Subcutaneous abdominal adipose tissue (tissue), 5 donors: ENCODE data around the gene GHRH.

ENCODE experiments used
- H3K27ac ChIP-seq: one replicate; pipeline ENCODE4 v1.7.0; 2013; ENCODE audit warnings: low read depth, mild to moderate bottlenecking, inconsistent platforms, low read length, moderate library complexity
- H3K27me3 ChIP-seq, 5 donors: one replicate each; pipeline ENCODE4 v1.7.0; 2013; ENCODE audit warnings: low read length in 5 of 5, inconsistent platforms in 1 of 5; ENCODE audit not compliant: control insufficient read depth in 5 of 5, insufficient read depth in 4 of 5
- H3K36me3 ChIP-seq, 5 donors: one replicate each; pipeline ENCODE4 v1.7.0; 2013; ENCODE audit warnings: low read length in 5 of 5; ENCODE audit not compliant: control insufficient read depth in 5 of 5, insufficient read depth in 5 of 5
- H3K4me1 ChIP-seq, 5 donors: one replicate each; pipeline ENCODE4 v1.7.0; 2013; ENCODE audit warnings: low read length in 5 of 5, mild to moderate bottlenecking in 3 of 5, moderate library complexity in 1 of 5; ENCODE audit not compliant: control insufficient read depth in 5 of 5, insufficient read depth in 5 of 5
- H3K4me3 ChIP-seq, 5 donors: one replicate each; pipeline ENCODE4 v1.7.0; 2013; ENCODE audit warnings: low read length in 5 of 5, low read depth in 1 of 5
- H3K9ac ChIP-seq, 5 donors: one replicate each; pipeline ENCODE4 v1.7.0; 2013; ENCODE audit warnings: low read length in 5 of 5, mild to moderate bottlenecking in 4 of 5, moderate library complexity in 3 of 5
- H3K9me3 ChIP-seq, 5 donors: one replicate each; pipeline ENCODE4 v1.7.0; 2013; ENCODE audit warnings: low read length in 5 of 5; ENCODE audit not compliant: control insufficient read depth in 5 of 5
- donor health status: healthy.
- donor health status: healthy.
- donor health status: healthy.
- donor health status: healthy.
- donor health status: healthy.

GHRH gene

DNA sequence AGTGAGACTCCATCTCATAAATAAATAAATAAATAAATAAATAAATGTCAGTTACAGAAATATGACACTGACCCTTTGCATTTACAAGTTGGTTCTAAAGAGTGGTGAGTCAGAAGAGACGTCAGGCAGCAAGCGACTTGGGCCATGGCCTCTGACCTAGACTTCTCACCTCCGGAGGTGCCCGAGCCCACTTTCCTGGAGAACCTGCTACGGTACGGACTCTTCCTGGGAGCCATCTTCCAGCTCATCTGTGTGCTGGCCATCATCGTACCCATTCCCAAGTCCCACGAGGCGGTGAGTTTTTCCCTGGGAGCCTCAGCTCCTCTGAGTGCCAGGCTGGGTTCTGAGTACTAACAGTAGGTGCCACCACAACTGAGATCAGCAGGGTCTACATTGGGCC lies 39.5 kb upstream of the GHRH start:
- no peak overlapping the region for H3K9ac ChIP-seq
- H3K4me3 ChIP-seq = no peak overlapping the region
- H3K27ac ChIP-seq = no peak overlapping the region
- no peaks in the 10 kb centered on the region for H3K27me3 ChIP-seq
- H3K36me3 ChIP-seq = peaks cover 5 to 36% (median 28%) of the 10 kb centered on the region in 5 donors
- no peaks in the 10 kb centered on the region for H3K9me3 ChIP-seq
- peaks cover 3 to 19% (median 15%) of the 10 kb centered on the region in 5 donors for H3K4me1 ChIP-seq

- Histone ChIP-seq H3K9me3 (no peaks in the 10 kb centered on the region), H3K4me3 (no peak overlapping the region), H3K9ac (no peak overlapping the region), H3K27me3 (no peaks in the 10 kb centered on the region), H3K4me1 (peaks cover 3 to 22% (median 19%) of the 10 kb centered on the region in 5 donors), H3K36me3 (peaks cover 5 to 35% (median 24%) of the 10 kb centered on the region in 5 donors), H3K27ac (no peak overlapping the region)
Measured at GRCh38 chr20:37299718-37300528, 38.3 kb upstream of the GHRH start.

- Histone ChIP-seq H3K4me3 (no peak overlapping the region), H3K36me3 (peaks cover 5 to 26% (median 18%) of the 10 kb centered on the region in 5 donors), H3K27me3 (no peaks in the 10 kb centered on the region), H3K9me3 (peaks cover 0 to 4% (median 0%) of the 10 kb centered on the region in 5 donors), H3K27ac (no peak overlapping the region), H3K9ac (no peak overlapping the region), H3K4me1 (peaks cover 3 to 33% (median 30%) of the 10 kb centered on the region in 5 donors)
Measured at GRCh38 chr20:37298190-37298939, 36.8 kb upstream of the GHRH start.

- H3K4me1 ChIP-seq = peaks cover 3 to 34% (median 33%) of the 10 kb centered on the region in 5 donors
- H3K9me3 ChIP-seq = peaks cover 0 to 5% (median 0%) of the 10 kb centered on the region in 5 donors
- no peak overlapping the region for H3K9ac ChIP-seq
- H3K27me3 ChIP-seq = no peaks in the 10 kb centered on the region
- no peak overlapping the region for H3K27ac ChIP-seq
- peaks cover 3 to 18% (median 15%) of the 10 kb centered on the region in 5 donors for H3K36me3 ChIP-seq
- no peak overlapping the region for H3K4me3 ChIP-seq
Measured at GRCh38 chr20:37297066-37297736, 35.6 kb upstream of the GHRH start.

DNA sequence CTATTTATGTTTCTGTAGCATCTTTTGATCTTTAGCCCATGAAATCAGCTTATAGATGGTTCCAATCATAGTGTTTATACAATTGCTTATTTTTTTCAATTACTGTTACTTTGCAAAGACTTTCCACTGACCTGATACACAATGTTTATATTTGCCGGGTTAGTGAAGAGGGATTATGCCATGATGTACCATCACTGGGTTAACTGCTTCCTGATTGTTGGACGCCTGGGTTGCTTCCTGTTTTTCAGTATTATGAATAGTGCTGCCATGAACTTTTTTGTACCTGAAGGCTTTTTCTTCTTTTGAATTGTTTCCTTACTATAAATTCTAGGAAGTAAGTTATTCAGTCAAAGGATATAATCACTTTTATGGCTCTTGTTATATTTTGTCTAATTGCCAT lies 34.8 kb upstream of the GHRH start:
- H3K9me3 ChIP-seq = peaks cover 0 to 5% (median 0%) of the 10 kb centered on the region in 5 donors
- H3K27ac ChIP-seq = no peak overlapping the region
- peaks cover 3 to 34% (median 33%) of the 10 kb centered on the region in 5 donors for H3K4me1 ChIP-seq
- no peak overlapping the region for H3K9ac ChIP-seq
- H3K36me3 ChIP-seq = peaks cover 0 to 13% (median 7%) of the 10 kb centered on the region in 5 donors
- no peak overlapping the region for H3K4me3 ChIP-seq
- no peaks in the 10 kb centered on the region for H3K27me3 ChIP-seq

GRCh38 chr20:37295595-37295994 lies 34.0 kb upstream of the GHRH start:
- H3K27me3 ChIP-seq = no peaks in the 10 kb centered on the region
- no peak overlapping the region for H3K4me3 ChIP-seq
- H3K27ac ChIP-seq = peak overlapping the region; percentile 18
- H3K9ac ChIP-seq = no peak overlapping the region
- peaks cover 3 to 38% (median 36%) of the 10 kb centered on the region in 5 donors for H3K4me1 ChIP-seq
- H3K36me3 ChIP-seq = peaks cover 0 to 8% (median 3%) of the 10 kb centered on the region in 5 donors
- H3K9me3 ChIP-seq = peaks cover 0 to 5% (median 0%) of the 10 kb centered on the region in 5 donors

- H3K36me3 ChIP-seq = peaks cover 0 to 8% (median 3%) of the 10 kb centered on the region in 5 donors
- no peak overlapping the region for H3K9ac ChIP-seq
- peaks cover 0 to 5% (median 0%) of the 10 kb centered on the region in 5 donors for H3K9me3 ChIP-seq
- no peak overlapping the region for H3K4me3 ChIP-seq
- no peaks in the 10 kb centered on the region for H3K27me3 ChIP-seq
- peak overlapping the region; percentile 18 for H3K27ac ChIP-seq
- H3K4me1 ChIP-seq = peaks cover 3 to 44% (median 41%) of the 10 kb centered on the region in 5 donors
Measured at GRCh38 chr20:37295001-37295400, 33.4 kb upstream of the GHRH start.

DNA sequence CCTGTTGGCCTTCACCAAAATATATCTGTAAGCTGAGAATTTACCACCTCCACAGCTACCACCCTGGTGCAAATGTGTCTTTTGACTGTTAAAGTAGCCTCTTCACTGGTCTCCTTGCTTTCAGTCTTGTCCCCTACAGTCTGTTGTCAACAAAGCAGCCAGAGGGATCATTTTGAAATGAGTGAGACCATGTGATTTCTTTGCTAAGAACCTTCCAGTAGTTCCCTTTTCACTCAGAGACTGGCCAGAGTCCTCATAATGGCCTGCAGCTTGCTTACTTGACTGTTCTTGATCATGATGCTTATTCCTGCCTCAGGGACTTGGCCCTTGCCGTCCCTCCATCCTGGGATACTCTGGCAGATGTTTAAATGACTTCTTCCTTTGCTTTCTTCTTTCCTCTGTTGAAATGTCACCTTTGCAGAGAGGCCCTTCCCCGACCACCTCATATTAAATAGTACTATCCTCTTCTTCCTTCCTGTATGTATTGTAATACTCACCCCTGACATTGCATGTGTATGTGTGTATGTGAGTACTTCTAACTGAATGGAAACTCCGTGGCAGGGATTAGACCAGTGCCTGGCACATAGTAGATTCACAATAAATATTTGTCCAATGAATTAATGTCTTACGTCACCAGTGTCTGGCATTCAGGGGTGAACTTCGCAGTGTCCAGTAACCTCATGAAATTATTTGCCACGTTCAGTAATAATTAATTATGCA lies 32.8 kb upstream of the GHRH start:
- Histone ChIP-seq H3K9ac (no peak overlapping the region), H3K27ac (peak overlapping the region; percentile 34), H3K27me3 (no peaks in the 10 kb centered on the region), H3K9me3 (peaks cover 0 to 5% (median 0%) of the 10 kb centered on the region in 5 donors), H3K4me1 (peaks cover 3 to 40% (median 38%) of the 10 kb centered on the region in 5 donors), H3K36me3 (peaks cover 0 to 8% (median 3%) of the 10 kb centered on the region in 5 donors), H3K4me3 (no peak overlapping the region)

DNA sequence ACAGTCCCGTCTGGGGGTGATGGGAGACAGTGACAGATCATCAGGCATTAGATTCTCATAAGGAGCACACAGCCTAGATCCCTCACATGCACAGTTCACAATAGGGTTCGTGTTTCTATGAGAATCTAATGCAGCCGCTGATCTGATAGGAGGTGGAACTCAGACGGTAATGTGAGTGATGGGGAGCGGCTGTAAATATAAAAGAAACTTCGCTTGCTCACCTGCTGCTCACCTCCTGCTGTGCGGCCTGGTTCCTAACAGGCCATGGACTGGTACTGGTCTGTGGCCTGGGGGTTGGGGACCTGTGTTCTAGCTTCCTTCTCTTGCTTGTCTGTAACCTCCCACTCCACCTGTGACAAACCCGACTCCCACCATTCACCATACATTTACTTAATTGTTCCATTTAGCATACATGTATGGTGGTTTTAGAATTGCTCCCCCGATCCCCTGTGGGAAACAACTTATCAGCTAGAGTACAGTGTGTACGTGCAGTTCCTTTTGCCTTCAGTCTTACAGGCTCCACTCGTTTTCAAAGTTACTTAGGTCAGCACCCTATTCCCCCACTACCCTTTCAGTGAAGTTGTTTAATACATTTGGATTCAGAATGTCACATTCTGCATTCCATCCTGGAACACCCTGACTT lies 31.8 kb upstream of the GHRH start:
- H3K9me3 ChIP-seq = peaks cover 0 to 5% (median 2%) of the 10 kb centered on the region in 5 donors
- no peak overlapping the region for H3K9ac ChIP-seq
- H3K36me3 ChIP-seq = peaks cover 0 to 8% (median 3%) of the 10 kb centered on the region in 5 donors
- peaks cover 3 to 42% (median 37%) of the 10 kb centered on the region in 5 donors for H3K4me1 ChIP-seq
- H3K4me3 ChIP-seq = no peak overlapping the region
- H3K27ac ChIP-seq = peak overlapping the region; percentile 34
- H3K27me3 ChIP-seq = no peaks in the 10 kb centered on the region
